Activated CD4-positive, alpha-beta T cell treated with anti-CD3 and anti-CD28 coated beads, Interleukin-2, amount 50 U/mL, for 48 hours (primary cell): ENCODE measurements around the gene VWDE.

Experiments used
- DNase-seq, 2 experiments: peaks; one replicate each; pipeline ENCODE4 v3.0.0-alpha.2; 2020

The VWDE gene

GRCh38 chr7:12281038-12281437 lies 122.6 kb downstream of the VWDE start:
- DNase-seq: no peak
